Posterior vena cava (tissue), 2 donors: ENCODE results near the gene SHC1. TPM values are rescaled to one million over a fixed set of nuclear protein-coding genes. Genes with fewer than 3 reads are reported as not detected.

Source experiments
- DNase-seq: peaks from one replicate; pipeline ENCODE4 v3.0.0-alpha.2; 2020; ENCODE audit warnings: low spot score
- intact Hi-C, 2 donors: fragments of 100-400 bp; cut with DNase I; formaldehyde crosslinking; loops; one replicate each; pipeline versions ENCODE4 v1.14.1 to v1.14.2; 2022 to 2023
- microRNA-seq, 2 donors: library from miRNA; unstranded; fragments of <30 nt; microRNA quantifications; one replicate each; pipeline ENCODE4 v1.2.0, GENCODE V29; 2020 to 2021; ENCODE audit warnings: borderline microRNAs expressed in 2 of 2
- total RNA-seq, 2 donors: library from RNA; stranded (reverse); fragmentation: NEBNext Ultra II Directional; extraction: Animal tissue kit (Norgen Biotek cat#: 25700); gene quantifications; one replicate each; pipeline ENCODE4 v1.2.1, GENCODE V29; 2021
- donor health status: DM: yes; HTN: yes; CAD: no.
- donor health status: DM: yes; HTN: yes; CAD: no.

The SHC1 gene
- total RNA-seq, 2 donors from 2014 or later = 135 to 149 TPM

DNA sequence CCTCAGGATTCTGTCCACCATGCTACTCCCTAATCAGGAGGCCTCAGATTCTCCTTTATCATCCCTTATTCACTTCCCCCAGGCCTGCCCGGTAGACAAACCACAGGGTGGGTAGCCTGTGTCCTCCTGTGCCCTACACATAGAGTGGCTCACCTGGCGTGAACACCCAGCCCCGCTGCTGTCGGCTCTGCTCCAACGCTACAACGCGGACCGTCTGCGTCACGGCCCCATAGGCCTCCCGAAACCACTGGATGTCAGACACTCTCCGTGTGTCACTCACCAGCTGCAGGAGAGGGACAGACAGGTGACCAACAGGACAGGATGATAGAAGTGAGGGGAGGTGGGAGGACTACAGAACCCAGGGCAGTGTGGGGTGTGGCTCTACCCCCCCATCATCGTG, 44.3 kb downstream of the SHC1 start:
- no peak for DNase-seq
- intact Hi-C loops = no loop called here

DNA sequence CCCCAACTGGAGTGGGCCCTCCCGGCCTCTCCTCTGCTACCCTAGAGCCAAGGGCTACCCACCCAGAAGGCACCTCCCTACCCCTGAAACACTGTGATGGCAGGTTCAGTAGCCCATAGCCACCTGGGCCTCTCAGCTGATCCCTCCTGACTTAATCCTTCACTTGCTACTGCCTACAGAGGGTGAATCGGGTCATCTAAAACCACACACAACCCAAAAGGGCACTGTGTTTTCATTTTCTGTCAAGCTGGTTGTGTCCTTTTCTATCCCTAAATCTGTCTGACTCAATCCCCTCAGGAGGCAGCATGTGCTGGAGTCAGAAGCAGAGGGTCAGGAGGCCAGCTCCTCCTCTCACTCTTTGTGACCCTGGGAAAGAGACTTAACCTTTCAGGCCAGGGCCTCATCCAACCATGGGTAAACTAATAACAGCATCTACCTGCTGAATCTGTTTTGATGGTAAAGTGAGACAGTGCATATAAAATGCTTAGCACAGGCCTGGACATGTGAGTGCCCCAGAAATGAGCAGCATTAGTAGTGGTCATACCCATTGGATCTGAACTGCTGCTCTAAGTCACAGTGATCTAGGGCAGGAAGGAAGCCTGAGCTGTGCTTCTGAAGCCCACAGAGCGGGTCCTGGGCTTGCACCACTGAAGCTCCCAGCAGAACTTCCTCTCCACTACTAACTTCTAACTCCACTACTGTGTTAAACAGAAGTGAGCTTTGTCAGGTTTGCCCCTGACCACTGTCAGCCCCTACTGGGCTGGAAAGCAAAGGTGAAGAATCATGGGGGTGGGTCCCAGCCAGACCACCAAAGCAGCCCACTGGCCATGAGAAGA, 45.0 kb downstream of the SHC1 start:
- intact Hi-C loops = no loop called here
- DNase-seq = no peak

- intact Hi-C loops = no loop called here
- DNase-seq = no peak
These were observed 46.9 kb downstream of the SHC1 start for GRCh38 chr1:154923695-154924094.

DNA sequence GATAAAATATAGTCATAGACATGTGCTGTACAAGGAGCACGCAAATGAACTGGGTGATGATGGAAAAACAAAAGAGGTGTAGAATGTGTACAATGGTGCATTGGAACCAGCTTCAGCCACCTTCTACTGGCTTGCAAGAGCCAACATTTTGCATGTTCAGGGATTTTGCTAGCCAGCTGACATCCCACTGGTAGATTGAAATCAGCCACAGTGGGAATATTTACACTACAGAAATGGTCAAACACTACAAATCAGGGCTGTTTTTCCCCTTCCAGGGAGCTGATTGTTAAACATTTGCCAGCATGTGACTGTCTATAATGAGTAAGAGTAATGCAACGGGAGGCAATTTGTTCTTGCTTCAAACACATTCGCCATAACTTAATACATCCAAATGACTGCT, 57.3 kb downstream of the SHC1 start:
- intact Hi-C loops = no loop called here
- DNase-seq = no peak

GRCh38 chr1:154912755-154913154, 57.8 kb downstream of the SHC1 start:
- intact Hi-C loops = no loop called here
- peak; percentile 5 for DNase-seq

Small RNA genes lying within 50 kb of the gene (microRNA-seq; reads per million reads assigned to microRNA genes)
- 0 to 0.26 reads per million in 2 donors for gene MIR4258

Other genes with a start within 250 kb of the SHC1 start
- 1 to 10 TPM; 1.9 to 2.0 TPM for gene KCNN3, start 100.5 kb downstream of the SHC1 start, total RNA-seq
- 10 to 100 TPM; 26.5 to 31.5 TPM for gene PMVK, start 34.0 kb downstream of the SHC1 start, total RNA-seq
- 100 to 1,000 TPM in 1 of 2 donors, 10 to 100 TPM in 1; 95.3 to 138 TPM for gene PBXIP1, start 14.6 kb downstream of the SHC1 start, total RNA-seq
- 10 to 100 TPM; 17.0 to 19.2 TPM for gene PYGO2, start 9.0 kb downstream of the SHC1 start, total RNA-seq
- 10 to 100 TPM; 22.5 to 23.4 TPM for gene CKS1B, start 3.9 kb upstream of the SHC1 start, total RNA-seq
- gene FLAD1, start 12.6 kb upstream of the SHC1 start, total RNA-seq = 10 to 100 TPM; 18.3 to 21.6 TPM
- gene LENEP, start 22.8 kb upstream of the SHC1 start, total RNA-seq = not detected
- gene ZBTB7B, start 32.1 kb upstream of the SHC1 start, total RNA-seq = 10 to 100 TPM; 50.5 to 72.8 TPM
- gene DCST2, start 63.0 kb upstream of the SHC1 start, total RNA-seq = 1 to 10 TPM in 1 of 2 donors, under 1 TPM in 1; 0.48 to 1.1 TPM
- gene DCST1, start 63.1 kb upstream of the SHC1 start, total RNA-seq = not detected
- 100 to 1,000 TPM; 146 to 178 TPM for gene ADAM15, start 80.6 kb upstream of the SHC1 start, total RNA-seq
- 1 to 10 TPM; 2.0 to 2.6 TPM for gene EFNA4, start 93.0 kb upstream of the SHC1 start, total RNA-seq
- 1 to 10 TPM; 2.0 TPM for gene EFNA3, start 108.1 kb upstream of the SHC1 start, total RNA-seq
- gene EFNA1, start 157.1 kb upstream of the SHC1 start, total RNA-seq = 10 to 100 TPM; 12.6 to 13.2 TPM
- gene SLC50A1, start 165.1 kb upstream of the SHC1 start, total RNA-seq = 10 to 100 TPM; 24.5 TPM
- 10 to 100 TPM; 53.1 to 75.2 TPM for gene DPM3, start 169.8 kb upstream of the SHC1 start, total RNA-seq
- 100 to 1,000 TPM; 145 to 146 TPM for gene KRTCAP2, start 202.6 kb upstream of the SHC1 start, total RNA-seq
- gene TRIM46, start 203.1 kb upstream of the SHC1 start, total RNA-seq = 1 to 10 TPM; 1.3 to 2.1 TPM
- 10 to 100 TPM; 46.3 to 96.6 TPM for gene THBS3, start 237.2 kb upstream of the SHC1 start, total RNA-seq
- gene MTX1, start 237.9 kb upstream of the SHC1 start, total RNA-seq = 10 to 100 TPM; 20.9 to 26.8 TPM